Liver (tissue), 9 donors: Measurements from ENCODE around the gene FBXO24. TPM values are rescaled to one million over a fixed set of nuclear protein-coding genes. Genes with fewer than 3 reads are reported as not detected.

Experiments used
- DNase-seq: peaks from one replicate; pipeline ENCODE4 v3.0.0-alpha.2; 2017; ENCODE audit warnings: low spot score
- H3K27ac ChIP-seq, 2 donors: one replicate each; pipeline ENCODE4 v1.7.0; 2013; ENCODE audit warnings: inconsistent platforms in 2 of 2, low read length in 2 of 2, control low read depth in 1 of 2, low read depth in 1 of 2, mild to moderate bottlenecking in 1 of 2
- H3K27me3 ChIP-seq, 4 donors: one replicate each; pipeline versions ENCODE4 v1.6.1 to v1.7.0; 2013; ENCODE audit warnings: low read length in 3 of 4, inconsistent platforms in 1 of 4, mild to moderate bottlenecking in 1 of 4, moderate library complexity in 1 of 4; ENCODE audit not compliant: control insufficient read depth in 4 of 4, insufficient read depth in 4 of 4
- H3K36me3 ChIP-seq, 4 donors: one replicate each; pipeline versions ENCODE4 v1.6.1 to v1.7.0; 2013; ENCODE audit warnings: low read length in 3 of 4, mild to moderate bottlenecking in 3 of 4, low read depth in 1 of 4, moderate library complexity in 1 of 4; ENCODE audit not compliant: control insufficient read depth in 4 of 4, insufficient read depth in 3 of 4
- H3K4me1 ChIP-seq, 4 donors: one replicate each; pipeline versions ENCODE4 v1.6.1 to v1.7.0; 2013; ENCODE audit warnings: low read length in 3 of 4, mild to moderate bottlenecking in 3 of 4, moderate library complexity in 1 of 4; ENCODE audit not compliant: control insufficient read depth in 4 of 4, insufficient read depth in 4 of 4
- H3K4me3 ChIP-seq, 3 donors: one replicate each; pipeline versions ENCODE4 v1.6.1 to v1.7.0; 2013; ENCODE audit warnings: low read length in 3 of 3, control low read depth in 1 of 3, low read depth in 1 of 3, mild to moderate bottlenecking in 1 of 3
- H3K9ac ChIP-seq, 2 donors: one replicate each; pipeline ENCODE4 v1.7.0; 2013; ENCODE audit warnings: low read length in 2 of 2, mild to moderate bottlenecking in 2 of 2, moderate library complexity in 2 of 2, control low read depth in 1 of 2, low read depth in 1 of 2
- H3K9me3 ChIP-seq, 4 donors: one replicate each; pipeline versions ENCODE4 v1.6.1 to v1.7.0; 2013; ENCODE audit warnings: low read length in 3 of 4; ENCODE audit not compliant: control insufficient read depth in 4 of 4
- ATF3 ChIP-seq: IDR thresholded peaks from 2 replicates; pipeline ENCODE4 v1.6.1; 2016; ENCODE audit warnings: antibody characterized with exemption
- CTCF ChIP-seq: fragments of 150-350 bp; IDR thresholded peaks from 2 replicates; pipeline ENCODE4 v1.5.1; 2017; ENCODE audit warnings: improper control_type of control experiment, low read depth, low read length; ENCODE audit not compliant: missing input control
- EGR1 ChIP-seq, 2 donors: IDR thresholded peaks; 2 replicates each; pipeline ENCODE4 v1.6.1; 2016 to 2018; ENCODE audit warnings: antibody characterized with exemption in 2 of 2, low read depth in 2 of 2
- FOXA1 ChIP-seq: IDR thresholded peaks from 2 replicates; pipeline ENCODE4 v1.6.1; 2016; ENCODE audit warnings: antibody characterized with exemption
- FOXA2 ChIP-seq: IDR thresholded peaks from 2 replicates; pipeline ENCODE4 v1.6.1; 2016; ENCODE audit warnings: antibody characterized with exemption
- HNF4A ChIP-seq, 2 donors: conservative IDR thresholded peaks; 2 replicates each; pipeline ENCODE4 v1.6.1; 2016; ENCODE audit warnings: antibody characterized with exemption in 2 of 2, mild to moderate bottlenecking in 2 of 2
- HNF4G ChIP-seq: IDR thresholded peaks from 2 replicates; pipeline ENCODE4 v1.6.1; 2016; ENCODE audit warnings: antibody characterized with exemption
- JUND ChIP-seq, 2 donors: IDR thresholded peaks; 2 replicates each; pipeline ENCODE4 v1.6.1; 2016; ENCODE audit warnings: antibody characterized with exemption in 2 of 2
- MAX ChIP-seq: IDR thresholded peaks from 2 replicates; pipeline ENCODE4 v1.6.1; 2016; ENCODE audit warnings: antibody characterized with exemption
- NR2F2 ChIP-seq: IDR thresholded peaks from 2 replicates; pipeline ENCODE4 v1.6.1; 2016; ENCODE audit warnings: antibody characterized with exemption
- RAD21 ChIP-seq, 2 donors: IDR thresholded peaks; 2 replicates each; pipeline ENCODE4 v1.6.1; 2016; ENCODE audit warnings: antibody characterized with exemption in 2 of 2, mild to moderate bottlenecking in 2 of 2
- REST ChIP-seq: IDR thresholded peaks from 2 replicates; pipeline ENCODE4 v1.6.1; 2016; ENCODE audit warnings: antibody characterized with exemption, mild to moderate bottlenecking
- RXRA ChIP-seq, 2 donors: IDR thresholded peaks; 2 replicates each; pipeline ENCODE4 v1.6.1; 2017 to 2018; ENCODE audit warnings: antibody characterized with exemption in 2 of 2, mild to moderate bottlenecking in 1 of 2
- SP1 ChIP-seq: IDR thresholded peaks from 2 replicates; pipeline ENCODE4 v1.6.1; 2018; ENCODE audit warnings: antibody characterized with exemption, mild to moderate bottlenecking
- TAF1 ChIP-seq: conservative IDR thresholded peaks from 2 replicates; pipeline ENCODE4 v1.6.1; 2016; ENCODE audit warnings: antibody characterized with exemption, mild to moderate bottlenecking
- YY1 ChIP-seq: IDR thresholded peaks from 2 replicates; pipeline ENCODE4 v1.6.1; 2016; ENCODE audit warnings: antibody characterized with exemption, mild to moderate bottlenecking
- WGBS: extraction: QIAGEN DNeasy Blood & Tissue Kit; methylation state at CpG from one replicate; pipeline ENCODE4 v1.1.7; 2013; 5-methylcytosine and 5-hydroxymethylcytosine counted together
- polyA plus RNA-seq, 2 donors: library from polyadenylated mRNA; stranded (reverse) in 1 of 2; unstranded in 1 of 2; fragments of 200-250 nt in 1 of 2; fragments of >200 nt in 1 of 2; fragmentation: Nextera tagmentation in 1 of 2; extraction: Ambion mirVana in 1 of 2; gene quantifications; one replicate each; pipeline versions ENCODE4 v1.2.1 to v1.2.3, GENCODE V29; 2013 to 2015
- total RNA-seq, 2 donors: library from RNA; depleted of rRNA; stranded (reverse); fragments of >200 nt; gene quantifications; one replicate each; pipeline ENCODE4 v1.2.3, GENCODE V29; 2014
- donor health status: healthy.
- donor health status: healthy.
- donor health status: healthy.
- donor health status: healthy.
- donor health status: healthy.

Gene FBXO24
- total and polyA plus RNA-seq, 4 donors, result 0.25 to 1.3 (median 0.50) TPM

GRCh38 chr7:100572949-100573675, 13.0 kb upstream of the FBXO24 start:
- Histone ChIP-seq H3K27me3 (no peaks in the 10 kb centered on the region), H3K4me3 (no peak overlapping the region), H3K9me3 (no peaks in the 10 kb centered on the region), H3K4me1 (peaks cover 7 to 42% (median 27%) of the 10 kb centered on the region in 4 donors), H3K36me3 (peaks cover 6 to 21% (median 9%) of the 10 kb centered on the region in 4 donors), H3K9ac (no peak overlapping the region), H3K27ac (no peak overlapping the region)
- TF ChIP-seq MAX, result no peak
- DNase-seq, result no peak
- WGBS, result 95% methylated on average over 30 of the region's 30 CpGs

- Histone ChIP-seq H3K4me3 (no peak within 1 kb of the TSS), H3K27ac (peak within 1 kb of the TSS in 1 of 2 donors; percentile 50), H3K9ac (no peak within 1 kb of the TSS), H3K4me1 (peaks cover 4 to 36% (median 22%) of the 10 kb centered on the region in 4 donors), H3K9me3 (no peaks in the 10 kb centered on the region), H3K27me3 (no peaks in the 10 kb centered on the region), H3K36me3 (peaks cover 12 to 27% (median 15%) of the 10 kb centered on the region in 4 donors)
- WGBS, result 92% methylated on average over 70 of the region's 70 CpGs
- DNase-seq, result no peak
- no peak for TF ChIP-seq RAD21 (IDR thresholded peaks at IDR 0.05)
- peak; percentile 14 for TF ChIP-seq CTCF
- no peak for TF ChIP-seq EGR1 (IDR thresholded peaks at IDR 0.05; ENCODE audit: low read depth in 2 of 2)
These were observed 12.3 kb upstream of the FBXO24 start, which contains the start of gene SAP25 for GRCh38 chr7:100573691-100574361. Gene SAP25, minus strand, starts transcription at chr7:100573900. Its CDS starts 158 bp downstream, at chr7:100573742.

GRCh38 chr7:100574362-100575205, 11.5 kb upstream of the FBXO24 start:
- DNase-seq, result no peak
- Histone ChIP-seq H3K36me3 (peaks cover 14 to 31% (median 17%) of the 10 kb centered on the region in 4 donors), H3K4me3 (no peak overlapping the region), H3K9ac (no peak overlapping the region), H3K27me3 (no peaks in the 10 kb centered on the region), H3K27ac (peak overlapping the region in 1 of 2 donors; percentile 50), H3K9me3 (no peaks in the 10 kb centered on the region), H3K4me1 (peaks cover 3 to 28% (median 15%) of the 10 kb centered on the region in 4 donors)
- WGBS, result 93% methylated on average over 44 of the region's 44 CpGs
- TF ChIP-seq ATF3 (no peak), RAD21 (IDR thresholded peaks at IDR 0.05) (no peak), MAX (no peak), HNF4A (conservative IDR thresholded peaks at IDR 0.05) (no peak), SP1 (no peak), CTCF (no peak), RXRA (IDR thresholded peaks at IDR 0.05) (no peak), EGR1 (IDR thresholded peaks at IDR 0.05; ENCODE audit: low read depth in 2 of 2) (no peak), YY1 (no peak), JUND (IDR thresholded peaks at IDR 0.05) (no peak), FOXA2 (no peak), NR2F2 (no peak), HNF4G (no peak), FOXA1 (no peak), REST (no peak), TAF1 (no peak)
